LHCN-M2 (cell line): ENCODE results near the gene CMSS1. TPM values are rescaled to one million over a fixed set of nuclear protein-coding genes. Genes with fewer than 3 reads are reported as not detected.
"Not testable (repeated sequence)": the region's sequence is repeated elsewhere in the genome, so short reads cannot be mapped to it uniquely, and the experiment has no call there.

ENCODE experiments used
- DNase-seq: peaks from one replicate; pipeline ENCODE4 v3.0.0-alpha.2; 2012; ENCODE audit warnings: low read depth
- total RNA-seq: library from RNA; depleted of rRNA; stranded (reverse); fragments of >200 nt; gene quantifications from 2 replicates; pipeline ENCODE4 v1.2.3, GENCODE V29; 2014; rRNA removed

Gene CMSS1
- total RNA-seq, 1 experiment from 2014 or later, result 37.1 TPM

DNA sequence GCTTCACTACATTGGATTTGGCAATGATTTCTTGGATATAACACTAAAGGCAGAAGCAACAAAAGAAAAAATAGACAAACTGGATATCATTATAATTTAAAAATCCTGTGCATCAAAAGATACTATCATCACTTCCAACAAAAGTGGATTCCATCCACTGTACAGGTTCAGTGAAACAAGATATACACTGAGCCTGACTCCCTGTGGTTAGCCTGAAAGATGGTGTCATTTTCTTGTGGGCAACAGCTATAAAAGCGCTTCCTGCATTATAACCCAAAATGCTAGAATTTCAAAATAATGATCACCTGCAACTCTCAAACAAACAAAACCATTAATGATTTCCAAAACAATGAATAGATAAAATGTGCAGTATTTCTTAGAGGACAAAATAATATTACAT lies 403.5 kb downstream of the CMSS1 start:
- no peak for DNase-seq

DNA sequence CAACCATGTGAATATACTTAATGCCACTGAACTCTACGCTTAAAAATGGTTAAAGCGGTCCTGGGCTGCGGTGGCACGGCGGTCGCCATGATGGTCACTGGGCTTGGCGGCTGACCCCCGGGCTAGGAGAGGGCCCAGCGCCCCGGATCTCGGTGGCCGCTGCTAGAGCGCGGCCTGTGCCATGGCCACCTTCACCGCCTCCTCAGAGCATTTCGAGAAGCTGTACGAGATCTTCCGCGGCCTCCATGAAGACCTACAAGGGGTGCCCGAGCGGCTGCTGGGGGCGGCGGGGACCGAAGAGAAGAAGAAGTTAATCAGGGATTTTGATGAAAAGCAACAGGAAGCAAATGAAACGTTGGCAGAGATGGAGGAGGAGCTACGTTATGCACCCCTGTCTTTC lies 407.5 kb downstream of the CMSS1 start:
- no peak for DNase-seq

DNA sequence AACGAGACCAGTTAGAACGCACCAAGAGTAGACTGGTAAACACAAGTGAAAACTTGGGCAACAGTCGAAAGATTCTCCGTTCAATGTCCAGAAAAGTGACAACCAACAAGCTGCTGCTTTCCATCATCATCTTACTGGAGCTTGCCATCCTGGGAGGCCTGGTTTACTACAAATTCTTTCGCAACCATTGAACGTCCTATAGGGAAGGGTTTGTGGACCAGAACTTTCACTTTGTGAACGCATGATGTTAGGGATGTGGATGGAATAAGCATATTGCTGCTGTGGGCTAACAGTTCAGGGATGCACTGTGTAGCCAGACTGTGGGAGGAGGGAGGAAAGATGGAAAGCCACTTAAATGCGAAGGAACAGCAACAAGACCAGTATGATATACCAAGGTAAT lies 408.2 kb downstream of the CMSS1 start:
- no peak for DNase-seq

DNA sequence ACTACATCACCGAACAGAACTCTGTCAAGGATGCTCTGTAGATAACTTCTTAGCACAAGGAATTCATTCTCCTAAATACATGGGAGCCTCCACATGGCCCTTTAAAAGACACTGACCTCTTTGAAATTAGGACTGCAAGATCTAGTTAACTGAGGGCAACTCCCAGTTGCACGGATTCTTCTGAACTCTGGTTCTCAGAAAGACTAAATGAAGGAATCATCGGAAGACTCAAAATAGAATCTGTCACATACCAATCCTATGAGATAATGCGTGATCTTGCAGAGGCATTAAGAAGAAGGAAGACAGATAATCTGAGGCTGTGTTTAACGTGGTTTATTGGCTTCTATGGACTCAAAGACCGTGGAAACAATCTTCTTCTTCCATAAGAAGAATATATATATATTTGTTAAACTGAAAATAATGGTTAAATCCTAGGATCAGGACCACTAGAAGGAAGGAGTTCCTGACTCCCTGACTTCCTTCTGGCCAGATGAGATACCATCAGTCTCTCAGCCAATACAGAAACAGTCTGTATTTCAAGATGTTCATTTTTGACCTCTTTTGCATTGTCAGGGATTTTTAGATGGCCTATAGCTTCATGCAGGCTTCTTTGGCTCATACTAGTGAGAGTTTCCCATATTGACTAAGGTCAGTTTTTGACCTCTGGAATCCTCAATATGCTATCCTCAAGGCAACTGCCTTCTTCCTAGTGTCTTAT lies 409.2 kb downstream of the CMSS1 start:
- DNase-seq, result peak; percentile 78

DNA sequence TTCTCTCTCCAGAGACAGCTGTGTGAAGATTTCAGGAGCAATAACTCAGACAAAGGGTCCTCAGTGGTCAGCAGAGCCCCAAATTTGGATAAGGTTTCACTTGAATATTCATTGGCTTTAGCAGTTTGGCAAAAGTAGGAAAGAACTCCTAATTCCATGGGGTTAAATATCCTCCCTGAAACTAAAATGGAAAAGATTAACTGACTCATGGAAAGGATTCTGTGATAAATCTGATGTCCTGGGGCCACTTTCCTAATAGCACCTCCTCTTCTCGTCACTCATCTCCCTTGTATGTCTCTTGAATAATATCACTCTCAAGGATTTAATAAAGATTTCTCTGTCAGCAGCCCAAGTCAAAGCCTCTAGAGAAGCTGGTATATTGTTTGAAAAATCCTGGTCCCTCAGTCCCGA lies 409.9 kb downstream of the CMSS1 start:
- no peak for DNase-seq

DNA sequence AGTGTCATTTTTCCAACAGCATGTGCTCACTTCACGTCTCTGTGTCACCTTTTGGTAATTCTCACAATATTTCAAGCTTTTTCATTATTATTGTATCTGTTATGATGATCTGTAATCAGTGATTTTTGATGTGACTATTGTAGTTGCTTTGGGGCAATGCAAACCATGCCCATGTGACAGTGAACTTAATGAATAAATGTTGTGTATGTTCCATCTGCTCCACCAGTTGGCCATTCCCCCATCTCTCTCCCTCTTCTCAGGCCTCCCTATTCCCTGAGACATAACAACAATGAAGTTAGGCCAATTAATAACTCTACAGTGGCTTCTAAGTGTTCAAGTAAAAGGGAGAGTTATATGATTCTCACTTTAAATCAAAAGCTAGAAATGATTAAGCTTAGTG lies 410.6 kb downstream of the CMSS1 start:
- DNase-seq, result no peak

DNA sequence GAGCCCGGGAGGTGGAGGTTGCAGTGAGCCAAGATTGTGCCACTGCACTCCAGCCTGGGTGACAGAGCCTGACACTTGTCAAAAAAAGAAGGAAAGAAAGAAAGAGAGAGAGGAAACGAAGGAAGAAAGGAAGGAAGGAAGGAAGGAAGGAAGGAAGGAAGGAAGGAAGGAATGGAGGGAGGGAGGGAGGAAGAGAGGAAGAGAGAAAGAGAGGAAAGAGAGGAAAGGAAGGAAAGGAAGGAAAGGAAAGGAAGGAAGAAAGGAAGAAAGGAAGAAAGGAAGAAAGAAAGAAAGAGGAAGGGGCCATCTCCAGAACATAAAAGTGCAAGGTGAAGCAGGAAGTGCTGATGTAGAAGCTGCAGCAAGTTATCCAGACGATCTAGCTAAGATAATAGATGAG lies 411.5 kb downstream of the CMSS1 start:
- DNase-seq, result not testable (repeated sequence)

DNA sequence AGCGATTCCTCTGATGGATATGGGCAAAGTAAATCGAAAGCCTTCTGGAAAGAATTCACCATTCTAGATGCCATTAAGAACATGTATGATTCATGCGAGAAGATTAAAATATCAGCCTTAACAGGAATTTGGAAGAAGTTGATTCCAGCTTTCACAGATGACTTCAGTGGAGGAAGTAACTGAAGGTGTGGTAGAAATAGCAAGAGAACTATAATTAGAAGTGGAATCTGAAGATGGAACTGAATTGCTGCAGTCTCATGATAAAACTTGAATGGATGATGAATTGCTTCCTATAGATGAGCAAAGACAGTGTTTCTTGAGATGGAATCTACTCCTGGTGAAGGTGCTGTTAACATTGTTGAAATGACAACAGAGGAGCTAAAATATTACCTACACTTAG lies 413.0 kb downstream of the CMSS1 start:
- no peak for DNase-seq

Other genes with a start within 250 kb of the CMSS1 start
- gene COL8A1, start 179.3 kb upstream of the CMSS1 start, total RNA-seq, result 86.6 and 102 TPM in 2 replicates